Measurements from ENCODE around the gene TUBB2B.

DNA sequence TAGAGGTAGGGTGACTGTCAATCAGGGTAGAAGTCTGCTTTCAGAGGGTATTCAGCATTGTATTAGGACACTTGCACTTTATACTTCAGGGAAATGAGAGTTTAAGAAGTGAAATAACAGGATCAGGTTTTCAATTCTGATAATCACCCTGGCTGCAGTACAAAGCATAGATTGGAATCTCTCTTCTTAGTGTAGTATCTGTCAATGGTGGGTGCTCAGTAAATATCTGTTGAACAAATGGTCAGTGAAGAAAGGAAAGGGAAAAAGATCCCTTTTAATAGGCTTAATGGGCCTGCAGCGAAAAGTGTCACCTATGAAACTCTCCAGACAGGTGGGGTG, 18.7 kb downstream of the TUBB2B start:
- TF ChIP-seq EZH2 (IDR thresholded peaks at IDR 0.05; ENCODE audit: borderline replicate concordance, low read depth, low read length, severe bottlenecking) (no peak), GATA2 (IDR thresholded peaks at IDR 0.05; ENCODE audit: insufficient read depth, insufficient read length, low read depth, low read length) (no peak), POLR2A (IDR thresholded peaks at IDR 0.05; ENCODE audit: low read depth, low read length) (no peak), CTCF (IDR thresholded peaks at IDR 0.05; ENCODE audit: extremely low read depth in 1 of 2, insufficient read depth in 1 of 2, low read depth in 1 of 2, low read length in 2 of 2) (no peak)
